Endodermal cell (in vitro differentiated cells): ENCODE measurements around the gene SCAF4. TPM values are rescaled to one million over a fixed set of nuclear protein-coding genes. Genes with fewer than 3 reads are reported as not detected.
"Not testable (repeated sequence)": the region's sequence is repeated elsewhere in the genome, so short reads cannot be mapped to it uniquely, and the experiment has no call there.

Experiments used
- DNase-seq: peaks from one replicate; pipeline ENCODE4 v3.0.0-alpha.2; 2017
- H3K27ac ChIP-seq: 2 replicates; pipeline ENCODE4 v1.5.1; 2013; ENCODE audit warnings: mild to moderate bottlenecking, low read depth, low read length, moderate library complexity
- H3K27me3 ChIP-seq: 2 replicates; pipeline ENCODE4 v1.6.1; 2013; ENCODE audit warnings: mild to moderate bottlenecking, low read length, moderate library complexity; ENCODE audit not compliant: insufficient read depth, control insufficient read depth, poor library complexity, severe bottlenecking
- H3K36me3 ChIP-seq: 2 replicates; pipeline ENCODE4 v1.7.0; 2013; ENCODE audit warnings: mild to moderate bottlenecking, low read length, moderate library complexity; ENCODE audit not compliant: control insufficient read depth, insufficient read depth
- H3K4me1 ChIP-seq: one replicate; pipeline ENCODE4 v1.7.0; 2013; ENCODE audit warnings: low read length; ENCODE audit not compliant: control insufficient read depth, insufficient read depth
- H3K4me3 ChIP-seq: 2 replicates; pipeline ENCODE4 v1.5.1; 2013; ENCODE audit warnings: mild to moderate bottlenecking, low read length, moderate library complexity
- H3K9ac ChIP-seq: 2 replicates; pipeline ENCODE4 v1.6.1; 2013; ENCODE audit warnings: mild to moderate bottlenecking, low read length, moderate library complexity; ENCODE audit not compliant: poor library complexity, severe bottlenecking; ENCODE audit errors: extremely low read depth
- H3K9me3 ChIP-seq: 2 replicates; pipeline ENCODE4 v1.6.1; 2013; ENCODE audit warnings: mild to moderate bottlenecking, low read length, moderate library complexity; ENCODE audit not compliant: control insufficient read depth
- H3K27ac Mint-ChIP-seq: 2 replicates; pipeline ENCODE4 v1.8.0; 2020; ENCODE audit warnings: mixed read lengths
- H3K27me3 Mint-ChIP-seq: 2 replicates; pipeline ENCODE4 v1.8.0; 2021; ENCODE audit warnings: mild to moderate bottlenecking, mixed read lengths; ENCODE audit not compliant: insufficient read depth
- H3K36me3 Mint-ChIP-seq: 2 replicates; pipeline ENCODE4 v1.8.0; 2020; ENCODE audit warnings: low read depth, mixed read lengths
- H3K4me1 Mint-ChIP-seq: 2 replicates; pipeline ENCODE4 v1.8.0; 2020; ENCODE audit warnings: mixed read lengths
- H3K4me3 Mint-ChIP-seq: 2 replicates; pipeline ENCODE4 v1.8.0; 2020; ENCODE audit warnings: mild to moderate bottlenecking, moderate library complexity, mixed read lengths
- H3K9me3 Mint-ChIP-seq: 2 replicates; pipeline ENCODE4 v1.8.0; 2020; ENCODE audit warnings: mild to moderate bottlenecking, mixed read lengths
- CTCF ChIP-seq: fragments of 200-600 bp; sonication (generic); conservative IDR thresholded peaks from 2 replicates; pipeline ENCODE4 v1.5.0; 2021; ENCODE audit warnings: antibody characterized with exemption, mild to moderate bottlenecking
- WGBS, 2 experiments: methylation state at CpG; one replicate each; pipeline versions ENCODE4 v1.1.5 to v1.1.7; 2013; ENCODE audit warnings: missing lambda C conversion rate in 2 of 2, mixed read lengths in 1 of 2; ENCODE audit not compliant: insufficient coverage in 1 of 2, insufficient read length in 1 of 2; 5-methylcytosine and 5-hydroxymethylcytosine counted together
- total RNA-seq, 2 donors: library from RNA; stranded (reverse); fragmentation: NEBNext Ultra II Directional in 1 of 2; extraction: Animal tissue kit (Norgen Biotek cat#: 25700) in 1 of 2; gene quantifications; 2 replicates in 1 of 2; 3 replicates in 1 of 2; pipeline ENCODE4 v1.2.1, GENCODE V29; 2021

Gene SCAF4
- total RNA-seq, 2 donors from 2014 or later, result 61.3 to 67.8 TPM

DNA sequence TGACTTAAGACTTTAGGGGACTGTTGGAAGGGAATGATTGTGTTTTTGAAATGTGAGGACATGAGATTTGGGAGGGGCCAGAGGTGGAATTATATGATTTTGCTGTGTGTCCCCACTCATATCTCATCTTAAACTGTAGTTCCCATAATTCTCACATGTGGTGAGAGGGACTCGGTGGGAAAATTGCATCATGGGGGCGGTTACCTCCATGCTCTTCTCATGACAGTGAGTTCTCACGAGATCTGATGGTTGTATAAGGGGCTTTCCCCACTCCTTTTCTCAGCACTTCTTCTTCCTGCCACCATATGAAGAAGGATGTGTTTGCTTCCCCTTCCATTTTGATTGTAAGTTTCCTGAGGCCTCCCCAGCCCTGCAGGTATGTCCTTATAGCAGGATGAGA lies 35.0 kb upstream of the SCAF4 start:
- Histone ChIP-seq H3K36me3 (no peaks in the 10 kb centered on the region), H3K27me3 (no peaks in the 10 kb centered on the region), H3K9ac (no peak overlapping the region), H3K27ac (no peak overlapping the region), H3K4me1 (no peaks in the 10 kb centered on the region), H3K4me3 (no peak overlapping the region), H3K9me3 (no peaks in the 10 kb centered on the region)
- Mint-ChIP-seq H3K4me3 (no peak overlapping the region), H3K27ac (no peak overlapping the region), H3K36me3 (no peaks in the 10 kb centered on the region), H3K27me3 (no peaks in the 10 kb centered on the region), H3K4me1 (no peaks in the 10 kb centered on the region), H3K9me3 (peaks cover 12% of the 10 kb centered on the region)
- DNase-seq, result no peak
- TF ChIP-seq CTCF, result no peak
- 83 to 93% methylated on average over 1 to 3 of the region's 3 CpGs for WGBS, 2 experiments

DNA sequence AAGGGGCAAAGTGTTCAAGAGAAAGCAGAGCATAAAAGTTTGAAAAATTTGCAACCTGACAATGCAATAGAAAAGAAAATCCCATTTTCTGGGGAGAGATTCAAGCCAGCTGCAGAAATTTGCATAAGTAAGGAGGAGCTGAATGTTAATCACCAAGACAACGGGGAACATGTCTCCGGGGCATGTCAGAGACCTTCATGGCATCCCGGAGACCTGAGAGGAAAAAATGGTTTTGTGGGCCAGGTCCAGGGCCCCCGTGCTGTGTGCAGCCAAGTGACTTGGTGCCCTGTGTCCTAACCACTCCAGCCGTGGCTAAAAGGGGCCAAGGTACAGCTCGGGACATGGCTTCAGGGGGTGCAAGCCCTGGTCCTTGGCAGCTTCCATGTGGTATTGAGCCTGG lies 33.9 kb upstream of the SCAF4 start:
- H3K27me3 Mint-ChIP-seq, H3K4me1 ChIP-seq, H3K4me3 Mint-ChIP-seq, H3K9ac ChIP-seq, H3K27ac Mint-ChIP-seq, H3K27ac ChIP-seq, H3K4me3 ChIP-seq, H3K9me3 ChIP-seq, H3K36me3 ChIP-seq, H3K27me3 ChIP-seq, DNase-seq, H3K4me1 Mint-ChIP-seq, H3K36me3 Mint-ChIP-seq: not testable (repeated sequence)
- 89 to 98% methylated on average over 6 of the region's 6 CpGs for WGBS, 2 experiments
- H3K9me3 Mint-ChIP-seq, result peaks cover 12% of the 10 kb centered on the region

GRCh38 chr21:31760931-31761330 lies 29.0 kb upstream of the SCAF4 start:
- no peaks in the 10 kb centered on the region for H3K4me1 Mint-ChIP-seq
- Histone ChIP-seq H3K4me3 (no peak overlapping the region), H3K36me3 (no peaks in the 10 kb centered on the region), H3K4me1 (no peaks in the 10 kb centered on the region), H3K27me3 (no peaks in the 10 kb centered on the region), H3K9ac (no peak overlapping the region), H3K27ac (no peak overlapping the region), H3K9me3 (no peaks in the 10 kb centered on the region)
- no peak for DNase-seq
- TF ChIP-seq CTCF, result no peak
- peaks cover 6% of the 10 kb centered on the region for H3K9me3 Mint-ChIP-seq
- no peaks in the 10 kb centered on the region for H3K27me3 Mint-ChIP-seq
- no peak overlapping the region for H3K27ac Mint-ChIP-seq
- 95 to 96% methylated on average over 4 of the region's 4 CpGs for WGBS, 2 experiments
- H3K36me3 Mint-ChIP-seq, result no peaks in the 10 kb centered on the region
- no peak overlapping the region for H3K4me3 Mint-ChIP-seq

DNA sequence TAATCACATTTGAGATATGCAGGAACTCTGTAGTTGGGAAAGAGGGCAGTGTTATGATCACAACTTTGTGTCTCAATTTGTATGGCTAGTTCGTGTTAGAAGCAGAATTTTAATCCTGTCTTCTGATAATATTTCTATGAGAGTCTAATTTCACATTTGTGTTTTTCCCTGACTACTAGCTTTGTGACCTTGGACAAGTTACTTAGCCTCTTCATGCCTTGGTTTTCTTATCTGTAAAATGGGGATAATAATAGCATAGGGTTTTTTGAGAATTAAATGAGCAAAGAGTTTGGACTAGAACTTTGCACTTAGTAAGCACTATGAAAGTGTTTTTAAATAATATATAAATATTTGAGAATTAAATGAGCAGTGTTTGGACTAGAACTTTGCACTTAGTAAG lies 24.9 kb upstream of the SCAF4 start:
- H3K27me3 Mint-ChIP-seq, result no peaks in the 10 kb centered on the region
- no peak for DNase-seq
- no peaks in the 10 kb centered on the region for H3K4me1 ChIP-seq
- H3K27ac Mint-ChIP-seq, result no peak overlapping the region
- H3K27me3 ChIP-seq, result no peaks in the 10 kb centered on the region
- no peak overlapping the region for H3K9ac ChIP-seq
- TF ChIP-seq CTCF, result no peak
- no peak overlapping the region for H3K4me3 Mint-ChIP-seq
- WGBS, 2 experiments, result 70 to 75% methylated on average over 1 of the region's 1 CpG
- no peaks in the 10 kb centered on the region for H3K9me3 ChIP-seq
- H3K9me3 Mint-ChIP-seq, result no peaks in the 10 kb centered on the region
- H3K4me1 Mint-ChIP-seq, result peaks cover 9% of the 10 kb centered on the region
- H3K36me3 Mint-ChIP-seq, result no peaks in the 10 kb centered on the region
- no peaks in the 10 kb centered on the region for H3K36me3 ChIP-seq
- no peak overlapping the region for H3K4me3 ChIP-seq
- no peak overlapping the region for H3K27ac ChIP-seq
